Sigmoid colon (tissue), 4 donors: ENCODE results near the gene APBB3.

ENCODE experiments used
- POLR2AphosphoS5 ChIP-seq, 4 donors: sonication (generic); formaldehyde crosslinking; IDR thresholded peaks; one replicate each; pipeline ENCODE4 v1.6.1; 2017; ENCODE audit warnings: antibody characterized with exemption in 4 of 4
- TF ChIP-seq, protein P1 (sequence below), 4 experiments: fragments of 450-650 bp in 3 of 4; fragments of 200-600 bp in 1 of 4; IDR thresholded peaks; one replicate each; pipeline ENCODE4 v1.5.1; 2016 to 2019; ENCODE audit warnings: antibody characterized with exemption in 4 of 4, mild to moderate bottlenecking in 3 of 4, moderate library complexity in 2 of 4

DNA sequence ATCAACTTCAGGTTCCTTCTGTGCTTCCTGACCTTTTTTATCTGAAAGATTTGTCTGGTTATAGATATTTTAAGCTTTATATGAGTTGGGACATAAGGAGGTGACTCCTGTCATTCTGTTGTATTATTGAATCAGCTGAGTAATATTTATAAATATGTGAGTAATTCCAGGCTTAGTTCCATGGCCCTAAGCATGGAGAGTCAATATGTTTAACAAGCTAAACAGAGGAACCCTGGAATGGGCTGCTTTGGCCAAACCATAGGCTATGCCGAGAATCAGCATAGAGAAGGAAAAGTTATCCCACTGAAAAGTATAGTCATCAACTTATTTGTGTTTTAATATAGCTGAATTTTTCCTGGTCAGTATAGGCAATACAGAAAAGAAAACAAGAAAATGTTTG lies 24.2 kb downstream of the APBB3 start:
- TF ChIP-seq, protein P1, sequence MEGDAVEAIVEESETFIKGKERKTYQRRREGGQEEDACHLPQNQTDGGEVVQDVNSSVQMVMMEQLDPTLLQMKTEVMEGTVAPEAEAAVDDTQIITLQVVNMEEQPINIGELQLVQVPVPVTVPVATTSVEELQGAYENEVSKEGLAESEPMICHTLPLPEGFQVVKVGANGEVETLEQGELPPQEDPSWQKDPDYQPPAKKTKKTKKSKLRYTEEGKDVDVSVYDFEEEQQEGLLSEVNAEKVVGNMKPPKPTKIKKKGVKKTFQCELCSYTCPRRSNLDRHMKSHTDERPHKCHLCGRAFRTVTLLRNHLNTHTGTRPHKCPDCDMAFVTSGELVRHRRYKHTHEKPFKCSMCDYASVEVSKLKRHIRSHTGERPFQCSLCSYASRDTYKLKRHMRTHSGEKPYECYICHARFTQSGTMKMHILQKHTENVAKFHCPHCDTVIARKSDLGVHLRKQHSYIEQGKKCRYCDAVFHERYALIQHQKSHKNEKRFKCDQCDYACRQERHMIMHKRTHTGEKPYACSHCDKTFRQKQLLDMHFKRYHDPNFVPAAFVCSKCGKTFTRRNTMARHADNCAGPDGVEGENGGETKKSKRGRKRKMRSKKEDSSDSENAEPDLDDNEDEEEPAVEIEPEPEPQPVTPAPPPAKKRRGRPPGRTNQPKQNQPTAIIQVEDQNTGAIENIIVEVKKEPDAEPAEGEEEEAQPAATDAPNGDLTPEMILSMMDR (IDR thresholded peaks at IDR 0.05) = no peak
- no peak for TF ChIP-seq POLR2AphosphoS5 (IDR thresholded peaks at IDR 0.05)
